H54 (cell line): ENCODE measurements around the gene SIGLEC9.

ENCODE experiments used
- DNase-seq: peaks from one replicate; pipeline ENCODE4 v3.0.0; 2011; ENCODE audit warnings: low spot score, mixed read lengths; ENCODE audit not compliant: insufficient read length
- FAIRE-seq: peaks from 3 replicates; lab custom pipeline; 2011; peaks lifted over from hg19 to GRCh38; lab: Jason Lieb, UNC
- POLR2A ChIP-seq: IDR thresholded peaks from 2 replicates; pipeline ENCODE4 v1.6.1; 2011; ENCODE audit warnings: low read depth, mild to moderate bottlenecking, low read length

The SIGLEC9 gene

DNA sequence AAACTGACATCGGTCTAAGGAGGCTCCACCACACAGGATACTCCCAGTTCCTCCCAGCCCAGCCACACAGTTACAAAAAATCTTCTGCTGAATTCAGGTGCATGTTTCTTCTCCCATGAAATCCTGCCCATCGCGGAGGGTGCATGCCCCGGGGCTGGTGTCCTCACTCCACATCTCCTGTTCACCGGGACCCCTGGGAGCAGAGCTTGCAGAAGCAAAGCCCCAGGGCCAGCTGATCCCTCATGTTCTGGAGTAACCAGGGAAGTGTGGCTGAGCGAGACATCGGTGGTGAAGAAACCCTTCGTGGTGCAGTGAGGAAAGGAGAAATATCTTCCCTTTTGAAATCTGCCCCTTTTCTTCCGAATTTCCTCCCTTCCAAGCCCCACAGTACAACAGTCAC is 904 bp upstream of the SIGLEC9 start:
- DNase-seq (no peak), FAIRE-seq (no peak)
- no peak for TF ChIP-seq POLR2A

DNA sequence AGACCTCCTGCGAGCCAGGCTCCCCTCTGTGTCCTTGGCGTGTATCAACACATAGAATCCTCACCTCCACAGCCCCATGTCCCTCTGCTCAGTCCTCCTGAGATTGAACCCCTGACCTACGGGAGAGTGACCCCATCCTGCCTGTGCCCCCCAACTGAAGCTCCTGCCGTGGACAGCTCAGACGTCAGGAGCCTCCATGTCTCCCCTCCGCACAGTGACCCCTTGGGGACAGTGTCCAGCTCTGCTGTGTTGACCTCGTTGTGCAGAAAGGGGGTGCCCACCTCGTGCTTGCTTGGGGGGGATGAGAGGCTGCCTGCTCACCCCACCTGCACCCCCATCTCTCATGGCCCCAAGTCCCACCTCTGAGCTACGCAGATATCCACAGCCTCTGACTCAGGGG is 490 bp upstream of the SIGLEC9 start:
- FAIRE-seq (no peak), DNase-seq (no peak)
- TF ChIP-seq POLR2A, result no peak

DNA sequence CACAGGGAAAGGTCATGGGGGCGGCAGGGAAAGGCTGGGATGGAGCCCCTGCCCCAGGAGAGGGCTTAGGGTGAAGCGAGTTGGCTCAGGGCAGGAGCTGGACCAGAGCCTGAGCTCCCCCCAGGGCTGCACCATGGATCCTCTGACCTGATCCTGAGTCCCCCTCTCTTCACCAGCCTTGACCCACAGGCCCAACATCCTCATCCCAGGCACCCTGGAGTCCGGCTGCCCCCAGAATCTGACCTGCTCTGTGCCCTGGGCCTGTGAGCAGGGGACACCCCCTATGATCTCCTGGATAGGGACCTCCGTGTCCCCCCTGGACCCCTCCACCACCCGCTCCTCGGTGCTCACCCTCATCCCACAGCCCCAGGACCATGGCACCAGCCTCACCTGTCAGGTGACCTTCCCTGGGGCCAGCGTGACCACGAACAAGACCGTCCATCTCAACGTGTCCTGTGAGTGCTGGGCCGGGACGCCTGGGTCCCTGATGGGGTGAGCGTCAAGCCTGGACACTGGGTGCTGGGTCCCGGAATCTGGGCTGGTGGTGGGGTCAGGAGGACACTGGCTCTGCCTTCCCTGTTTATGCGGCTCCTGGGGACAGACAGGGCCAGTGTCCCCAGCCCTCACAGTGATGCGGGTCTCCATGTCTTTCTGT is 842 bp downstream of the SIGLEC9 start:
- FAIRE-seq, result no peak
- DNase-seq, result no peak
- TF ChIP-seq POLR2A, result no peak

DNA sequence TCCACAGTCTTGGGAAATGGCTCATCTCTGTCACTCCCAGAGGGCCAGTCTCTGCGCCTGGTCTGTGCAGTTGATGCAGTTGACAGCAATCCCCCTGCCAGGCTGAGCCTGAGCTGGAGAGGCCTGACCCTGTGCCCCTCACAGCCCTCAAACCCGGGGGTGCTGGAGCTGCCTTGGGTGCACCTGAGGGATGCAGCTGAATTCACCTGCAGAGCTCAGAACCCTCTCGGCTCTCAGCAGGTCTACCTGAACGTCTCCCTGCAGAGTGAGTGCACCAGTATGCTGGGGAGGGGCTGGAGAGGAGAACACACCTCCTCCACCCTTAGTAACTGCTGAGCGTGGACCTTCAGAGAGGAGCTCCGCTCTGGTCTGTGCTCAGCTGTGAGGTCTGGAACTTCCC is 2.3 kb downstream of the SIGLEC9 start:
- FAIRE-seq (no peak), DNase-seq (no peak)
- TF ChIP-seq POLR2A, result no peak

DNA sequence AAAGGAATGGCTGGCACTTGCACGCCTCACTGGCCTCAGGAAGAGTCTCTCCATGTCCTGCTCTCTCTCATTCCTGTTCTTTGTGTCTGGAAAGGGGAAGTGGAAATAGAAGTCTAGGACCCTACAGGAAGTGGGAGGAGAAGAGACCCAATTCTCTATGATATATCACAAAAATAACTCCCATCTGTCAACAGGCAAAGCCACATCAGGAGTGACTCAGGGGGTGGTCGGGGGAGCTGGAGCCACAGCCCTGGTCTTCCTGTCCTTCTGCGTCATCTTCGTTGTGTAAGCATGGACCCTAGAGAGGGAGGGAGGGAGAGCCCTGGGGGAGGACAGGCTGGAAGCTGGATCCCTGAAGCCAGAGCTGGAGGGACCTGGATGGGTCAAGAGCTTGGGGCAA is 3.0 kb downstream of the SIGLEC9 start:
- no peak for FAIRE-seq
- TF ChIP-seq POLR2A, result no peak
- DNase-seq, result no peak

DNA sequence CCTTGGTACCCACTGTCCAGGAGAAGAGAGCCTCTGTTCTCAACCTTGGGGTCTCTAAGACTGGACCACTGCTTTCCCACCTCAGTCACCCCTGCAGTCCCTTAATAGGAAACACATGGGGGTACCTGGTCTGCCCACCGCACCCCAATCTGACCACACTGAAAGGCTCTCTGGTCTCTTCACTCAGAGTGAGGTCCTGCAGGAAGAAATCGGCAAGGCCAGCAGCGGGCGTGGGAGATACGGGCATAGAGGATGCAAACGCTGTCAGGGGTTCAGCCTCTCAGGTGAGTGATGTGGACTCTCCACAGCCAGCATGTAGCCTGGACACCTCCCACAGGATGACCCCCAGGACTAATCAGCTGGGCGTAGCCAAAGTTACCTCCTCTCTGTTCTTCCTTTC is 3.5 kb downstream of the SIGLEC9 start:
- DNase-seq (no peak), FAIRE-seq (no peak)
- no peak for TF ChIP-seq POLR2A

DNA sequence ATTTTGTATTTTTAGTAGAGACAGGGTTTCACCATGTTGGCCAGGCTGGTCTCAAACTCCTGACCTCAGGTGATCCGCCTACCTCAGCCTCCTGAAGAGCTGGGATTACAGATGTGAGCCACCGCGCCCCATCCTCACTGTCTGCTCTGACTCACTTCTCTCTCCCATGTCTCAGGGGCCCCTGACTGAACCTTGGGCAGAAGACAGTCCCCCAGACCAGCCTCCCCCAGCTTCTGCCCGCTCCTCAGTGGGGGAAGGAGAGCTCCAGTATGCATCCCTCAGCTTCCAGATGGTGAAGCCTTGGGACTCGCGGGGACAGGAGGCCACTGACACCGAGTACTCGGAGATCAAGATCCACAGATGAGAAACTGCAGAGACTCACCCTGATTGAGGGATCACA is 5.0 kb downstream of the SIGLEC9 start:
- TF ChIP-seq POLR2A, result no peak
- no peak for FAIRE-seq
- no peak for DNase-seq

DNA sequence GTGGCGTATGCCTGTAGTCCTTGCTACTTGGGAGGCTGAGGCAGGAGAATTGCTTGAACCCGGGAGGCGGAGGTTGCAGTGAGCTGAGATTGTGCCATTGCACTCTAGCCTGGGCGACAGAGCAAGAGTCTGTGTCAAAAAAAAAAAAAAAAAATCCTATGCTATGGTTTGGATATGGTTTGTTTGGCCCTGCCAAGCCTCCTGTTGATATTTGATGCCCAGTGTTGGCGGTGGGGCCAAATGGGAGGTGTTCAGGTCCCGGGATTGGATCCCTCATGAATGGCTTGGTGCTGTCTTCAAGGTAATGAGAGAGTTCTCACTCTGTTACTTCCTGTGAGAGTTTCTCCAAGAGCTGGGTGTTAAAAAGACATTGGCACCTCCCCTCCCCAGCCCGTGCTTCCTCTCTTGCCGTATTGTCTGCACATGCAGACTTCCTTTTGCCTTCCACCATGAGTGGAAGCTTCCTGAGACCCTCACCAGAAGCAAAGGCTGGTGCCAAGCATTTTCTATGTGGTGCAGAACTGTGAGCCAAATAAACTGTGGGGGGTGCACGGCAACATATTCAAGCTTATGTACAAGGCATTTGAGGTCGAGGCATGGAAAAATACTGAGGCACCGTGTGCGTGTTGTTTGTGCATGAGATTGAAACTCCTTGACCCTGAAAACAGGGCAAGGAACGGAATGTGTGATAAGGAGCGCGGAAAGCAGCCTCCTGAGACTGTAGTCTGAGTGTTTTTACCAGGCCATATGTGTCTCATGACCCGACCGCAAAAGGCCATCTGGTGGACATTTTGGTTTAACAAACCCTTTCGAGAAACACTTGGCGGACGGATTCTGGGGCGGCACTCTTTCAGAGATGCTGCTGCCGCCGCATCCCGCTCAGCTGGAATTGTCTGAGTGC is 7.3 kb downstream of the SIGLEC9 start:
- no peak for FAIRE-seq
- DNase-seq, result no peak

DNA sequence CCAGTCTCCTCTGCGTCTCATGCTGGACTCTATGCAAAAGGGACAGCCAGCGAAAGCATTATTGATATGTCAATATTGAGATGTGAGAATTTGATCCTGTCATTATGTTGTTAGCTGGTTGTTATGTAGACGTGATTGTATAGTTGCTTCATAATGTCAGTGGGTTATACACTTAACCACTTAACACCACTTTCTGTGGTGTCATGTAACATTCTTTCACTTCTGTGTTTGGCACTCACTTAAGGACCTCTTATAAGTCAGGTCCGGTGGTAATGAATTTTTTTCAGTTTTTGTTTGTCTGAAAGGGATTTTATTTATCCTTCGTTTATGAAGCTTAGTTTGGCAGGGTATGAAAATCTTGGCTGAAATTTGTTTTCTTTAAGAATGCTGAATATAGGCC is 10.3 kb downstream of the SIGLEC9 start:
- no peak for DNase-seq
- no peak for FAIRE-seq

More for the DNA sequence above, 7.3 kb downstream of the SIGLEC9 start:
- TF ChIP-seq POLR2A, result no peak

DNA sequence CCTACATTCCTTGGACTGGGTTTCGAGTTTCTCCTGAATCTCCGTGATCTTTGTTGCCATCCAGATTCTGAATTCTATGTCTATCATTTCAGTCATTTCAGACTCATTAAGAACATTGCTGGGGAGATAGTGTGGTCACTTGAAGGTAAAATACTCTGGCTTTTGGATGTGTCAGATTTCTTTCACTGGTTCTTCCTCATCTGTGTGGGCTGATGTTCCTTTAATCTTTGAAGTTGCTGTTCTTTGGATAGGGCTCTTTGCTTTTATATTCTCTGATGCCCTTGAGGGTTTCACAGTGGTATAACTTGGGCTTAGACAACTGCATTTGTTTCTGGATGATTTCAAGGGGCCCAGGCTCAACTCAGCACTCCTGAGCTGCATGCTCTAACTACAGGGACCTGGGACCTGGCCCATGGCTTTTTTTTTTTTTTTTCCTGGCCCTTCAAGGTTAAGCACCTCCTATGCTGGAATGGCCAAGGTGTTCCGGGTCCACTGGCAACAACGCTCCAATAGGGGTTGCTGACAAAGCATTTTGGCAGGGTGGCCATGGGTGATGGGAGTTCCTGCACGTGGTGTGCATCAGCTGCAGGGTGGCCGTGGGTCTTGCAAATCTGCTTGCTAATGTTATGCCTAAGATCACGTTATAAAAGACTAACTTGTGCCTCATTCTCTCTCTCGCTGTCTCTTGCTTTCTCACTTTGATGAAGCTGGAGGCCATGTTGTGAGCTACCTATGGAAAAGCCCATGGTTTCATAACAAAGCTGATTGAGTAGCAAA is 11.5 kb downstream of the SIGLEC9 start:
- DNase-seq, result no peak
- no peak for FAIRE-seq
- no peak for TF ChIP-seq POLR2A

More for the DNA sequence above, 10.3 kb downstream of the SIGLEC9 start:
- TF ChIP-seq POLR2A, result no peak

DNA sequence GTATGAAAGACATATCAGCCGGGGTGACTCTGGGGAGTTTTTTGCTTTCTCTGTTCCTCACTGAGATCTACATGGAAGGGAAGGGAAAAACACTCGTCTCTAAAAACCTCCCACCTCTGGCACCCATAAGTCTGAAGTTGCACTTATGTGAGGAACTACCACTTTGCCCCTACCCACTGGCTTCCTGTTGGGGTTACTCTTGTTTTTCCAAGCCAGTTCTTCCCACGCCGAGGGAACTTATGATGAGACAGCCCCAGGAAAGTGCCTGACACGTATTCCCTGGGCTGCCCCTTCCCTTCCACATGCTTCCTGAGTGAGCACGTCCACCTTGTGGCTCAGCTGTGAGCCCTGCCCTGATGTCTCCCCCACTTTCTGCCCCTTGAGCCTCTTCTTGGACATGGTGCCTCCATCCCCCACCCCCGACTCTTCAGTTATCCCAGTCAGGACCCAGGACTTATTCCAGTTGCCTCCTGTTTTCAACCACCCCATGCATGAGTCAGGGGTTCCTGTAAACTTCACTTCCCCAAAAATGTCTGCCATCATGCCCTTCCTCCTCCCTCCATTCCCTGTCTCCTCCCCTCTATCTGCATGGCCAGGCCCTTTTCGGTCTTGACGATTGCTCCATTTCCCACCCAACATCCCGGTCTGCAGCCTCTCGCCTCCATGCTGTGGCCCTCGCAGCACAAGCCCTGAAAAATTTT is 12.3 kb downstream of the SIGLEC9 start:
- no peak for FAIRE-seq
- no peak for DNase-seq
- no peak for TF ChIP-seq POLR2A

DNA sequence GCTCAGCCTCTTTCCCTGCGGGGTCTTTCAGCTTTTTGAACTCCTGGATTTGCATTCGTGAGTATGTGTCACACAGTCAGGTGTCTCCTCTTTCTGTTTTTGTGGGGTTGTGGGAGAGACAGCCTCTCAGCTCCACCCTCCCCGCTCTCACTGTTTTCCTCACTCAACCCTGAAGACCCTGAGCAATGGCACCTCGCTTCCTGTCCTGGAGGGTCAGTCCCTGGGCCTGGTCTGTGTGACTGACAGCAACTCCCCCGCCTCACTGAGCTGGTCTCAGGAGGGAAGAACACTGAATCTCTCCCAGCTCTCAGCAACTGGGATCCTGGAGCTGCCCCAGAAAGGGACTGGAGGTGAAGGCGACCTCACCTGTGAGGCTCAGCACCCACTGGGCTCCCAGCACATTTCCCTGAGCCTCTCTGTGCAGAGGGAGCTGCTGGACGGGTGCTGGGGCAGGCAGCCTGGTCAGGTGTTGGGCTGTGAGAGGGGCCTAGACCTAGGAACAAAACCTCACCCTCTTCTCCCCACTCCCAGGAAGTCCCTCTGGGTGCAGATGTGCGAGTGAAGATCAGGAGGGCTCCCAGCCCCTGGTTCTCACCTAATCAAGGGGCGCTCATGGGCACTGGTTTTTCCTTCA is 13.2 kb downstream of the SIGLEC9 start:
- DNase-seq (no peak), FAIRE-seq (no peak)
- no peak for TF ChIP-seq POLR2A

DNA sequence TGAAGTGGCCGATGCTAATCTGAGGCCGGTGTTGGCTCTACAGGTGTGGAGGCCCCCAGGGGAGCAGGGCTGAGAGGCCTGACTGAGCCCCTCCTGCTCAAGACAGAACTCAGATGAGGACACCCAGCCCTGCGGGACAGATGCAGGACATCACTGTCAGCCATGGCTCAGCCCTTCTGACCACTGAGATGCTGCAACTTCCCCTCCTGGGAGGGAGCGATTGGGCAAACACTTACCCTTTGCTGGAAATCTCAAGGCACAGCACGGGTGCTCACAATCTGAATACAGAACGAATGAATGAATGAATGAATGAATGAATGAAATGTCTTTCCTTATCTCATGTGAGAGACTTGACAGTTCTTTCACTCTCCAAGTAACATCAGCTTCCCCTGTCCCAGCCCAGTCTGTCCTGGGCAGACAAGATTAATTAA is 13.9 kb downstream of the SIGLEC9 start:
- no peak for DNase-seq
- TF ChIP-seq POLR2A, result no peak
- FAIRE-seq, result no peak
